Measurements from ENCODE around the gene THADA.
"Not testable (repeated sequence)": the region's sequence is repeated elsewhere in the genome, so short reads cannot be mapped to it uniquely, and the experiment has no call there.

THADA gene

DNA sequence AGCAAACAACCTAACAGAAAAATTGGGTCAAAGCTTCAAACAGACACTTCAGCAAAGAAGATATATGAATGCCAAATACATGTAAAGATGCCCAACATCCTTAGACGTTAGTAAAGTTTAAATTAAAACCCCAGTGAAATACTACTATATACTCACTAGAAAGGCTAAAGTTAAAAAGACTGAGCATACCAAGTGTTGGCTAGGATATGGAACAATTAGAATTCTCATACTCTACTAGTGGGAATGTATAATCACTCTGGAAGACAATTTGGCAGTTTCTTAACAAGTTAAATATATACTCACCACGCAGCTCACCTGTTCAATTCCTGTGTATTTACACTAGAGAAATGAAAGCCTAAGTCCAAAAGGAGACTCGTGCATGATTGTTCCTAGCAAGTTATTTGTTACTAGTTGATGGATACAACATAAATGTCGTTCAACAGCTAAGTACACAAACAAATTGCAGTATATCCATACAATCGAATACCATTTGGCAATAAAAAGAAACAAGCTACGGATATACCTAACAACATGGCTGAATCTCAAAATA is 185.7 kb downstream of the THADA start:
- no peak for FAIRE-seq

DNA sequence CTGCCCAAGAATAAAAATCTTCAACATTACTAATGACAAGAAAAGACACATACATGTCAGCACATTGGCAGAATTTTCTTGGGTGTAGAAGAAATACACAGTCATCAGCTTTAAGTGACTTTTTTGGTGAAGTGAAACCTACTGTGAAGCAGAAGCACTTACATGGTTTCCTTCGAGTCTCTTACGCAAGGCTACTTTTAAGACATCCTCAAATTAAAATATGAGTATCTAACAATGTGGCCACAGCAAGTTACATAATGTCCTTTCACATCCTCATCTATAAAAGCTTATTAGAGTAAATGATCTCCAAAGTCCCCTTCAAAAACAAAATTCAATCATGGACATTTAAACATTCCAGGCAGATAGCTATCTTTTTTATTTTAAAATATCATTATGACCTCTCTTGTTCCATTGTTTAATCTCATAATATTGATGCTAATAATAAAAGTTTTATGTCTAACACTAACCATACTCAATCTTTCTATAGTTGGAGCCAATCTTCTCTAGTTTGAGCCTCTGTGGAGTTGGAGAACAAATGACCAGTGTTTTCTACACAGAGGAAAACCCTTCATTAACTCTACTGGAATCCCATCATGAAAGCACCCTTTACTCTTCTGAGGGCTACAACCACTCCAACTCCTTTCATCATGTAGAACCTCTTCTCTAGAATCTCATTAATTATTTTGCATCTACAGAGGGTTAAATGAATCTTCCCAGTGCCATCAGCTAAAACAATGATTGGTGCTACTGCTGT is 187.3 kb downstream of the THADA start:
- no peak for FAIRE-seq

DNA sequence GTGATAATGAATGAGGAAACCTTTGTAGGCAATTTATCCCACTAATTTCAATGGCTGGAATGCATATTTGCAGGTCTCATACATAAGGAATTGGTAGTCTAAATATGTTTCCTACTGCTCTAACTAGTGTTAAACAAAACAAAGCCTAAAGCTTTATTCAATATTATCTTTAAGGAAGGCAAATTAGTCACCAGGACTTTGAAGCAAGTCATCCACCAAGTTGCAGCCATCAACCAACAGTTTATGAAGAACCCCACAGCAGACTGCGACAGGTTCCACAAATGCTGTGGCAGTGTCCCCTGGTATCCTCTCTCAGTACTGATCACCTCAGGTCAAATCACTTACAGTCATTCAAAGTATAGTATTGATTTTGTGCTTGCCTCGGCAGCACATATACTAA is 187.9 kb downstream of the THADA start:
- no peak for FAIRE-seq

DNA sequence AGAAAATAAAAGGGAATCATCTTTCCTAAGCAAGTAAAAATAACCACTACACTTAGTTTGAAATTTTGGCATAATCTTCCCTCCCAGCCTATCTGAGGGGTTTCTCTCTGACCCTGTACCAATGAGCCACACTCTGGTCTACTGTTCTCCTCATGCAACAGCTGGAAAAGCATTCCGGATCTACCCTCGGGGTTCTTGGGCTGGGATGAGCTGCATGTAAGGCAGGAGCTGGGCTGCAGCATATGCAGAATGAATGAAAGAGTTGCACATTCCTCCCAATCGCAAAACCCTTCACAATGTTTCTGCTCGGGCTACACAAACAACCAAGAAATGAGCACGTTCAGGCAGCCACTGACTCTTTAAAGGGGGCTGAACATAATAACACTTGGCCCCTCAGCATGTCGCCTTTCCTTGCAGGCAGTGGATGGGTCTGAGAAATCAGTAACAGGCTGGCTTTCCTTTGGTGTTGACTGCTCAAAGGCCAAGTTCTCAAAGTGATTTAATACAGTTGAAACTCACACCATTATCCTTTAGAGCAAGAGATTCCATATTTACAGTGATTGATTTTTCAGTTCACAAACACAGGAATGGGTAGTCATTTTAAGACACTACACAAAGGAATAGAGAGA is 189.1 kb downstream of the THADA start:
- no peak for FAIRE-seq

DNA sequence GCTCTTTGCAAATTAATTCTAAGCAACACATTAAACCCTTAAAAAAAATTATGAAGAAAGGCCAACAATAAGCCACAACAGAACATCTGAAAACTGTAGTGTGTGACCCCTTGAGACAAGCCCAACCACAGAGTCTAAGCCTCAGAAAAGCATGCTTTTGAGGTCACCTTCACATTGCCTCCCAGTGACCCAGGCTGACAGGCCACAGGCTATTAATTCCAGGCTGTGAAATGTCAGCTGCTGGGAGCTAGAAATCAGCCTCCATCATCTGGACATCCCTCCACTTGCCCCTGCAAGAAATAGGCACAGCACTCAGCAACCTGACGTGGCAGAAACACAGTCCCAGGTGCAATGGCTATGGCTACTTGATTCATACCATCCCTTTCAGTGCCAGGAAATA is 190.0 kb downstream of the THADA start:
- FAIRE-seq, result no peak

DNA sequence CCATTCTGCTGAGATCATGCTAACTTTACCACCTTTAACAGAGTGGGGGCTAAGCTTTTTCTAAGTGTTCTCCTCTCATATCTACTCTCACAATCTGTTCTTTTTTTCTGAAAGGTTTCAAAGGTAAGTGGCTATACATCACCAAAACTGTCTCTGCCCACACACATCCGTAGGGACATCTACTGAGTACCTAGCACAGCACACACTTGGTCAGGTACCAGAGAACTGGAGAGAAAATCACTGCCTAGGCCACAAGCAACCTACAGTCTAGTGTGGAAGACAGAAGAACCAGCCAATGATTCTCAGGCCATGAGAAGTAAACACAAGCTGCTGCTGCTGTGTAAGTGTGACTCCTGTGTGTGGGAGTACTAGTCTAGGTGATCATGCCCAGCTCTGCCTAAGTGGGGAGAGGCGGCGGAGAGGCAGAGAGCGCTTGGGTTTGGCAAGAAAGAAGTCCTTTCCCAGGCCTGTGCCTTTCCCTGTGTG is 193.3 kb downstream of the THADA start:
- no peak for FAIRE-seq

DNA sequence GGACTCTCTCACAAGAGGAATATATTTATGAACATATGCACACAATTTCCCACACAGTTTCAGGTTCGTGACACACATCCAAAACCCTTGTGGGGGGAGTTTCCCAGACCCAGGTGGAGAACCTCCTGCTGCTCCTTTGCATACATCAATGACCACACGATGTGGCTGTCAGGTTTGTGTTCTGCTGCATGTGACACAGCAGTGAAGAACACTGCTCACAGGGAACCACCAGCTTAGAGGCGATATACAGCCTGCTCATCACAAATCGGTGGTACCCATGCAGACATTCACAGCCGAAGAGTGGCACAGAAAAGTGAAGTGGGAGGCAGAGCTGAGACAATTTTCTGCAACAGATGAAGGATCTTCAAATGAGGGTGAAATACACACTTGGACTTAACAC is 193.8 kb downstream of the THADA start:
- no peak for FAIRE-seq

DNA sequence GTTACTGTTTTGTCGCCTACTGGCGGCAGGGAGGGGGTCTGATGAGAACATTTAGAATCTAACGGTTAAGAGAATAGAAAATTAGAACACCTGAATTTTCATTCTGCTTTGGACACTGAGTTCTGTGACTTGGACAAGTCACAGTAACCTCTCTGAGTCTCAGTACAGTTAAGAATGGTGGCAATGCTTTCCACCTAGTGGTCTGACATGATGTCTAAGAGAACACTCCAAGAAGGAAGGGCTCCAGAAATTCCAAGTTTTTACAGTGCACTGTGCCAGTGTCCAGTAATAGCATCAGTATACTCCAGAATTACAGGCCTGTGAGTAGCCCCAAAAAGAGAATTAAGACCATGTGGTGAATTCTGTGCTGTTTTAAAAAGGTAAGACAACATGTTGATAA is 195.3 kb downstream of the THADA start:
- no peak for FAIRE-seq

DNA sequence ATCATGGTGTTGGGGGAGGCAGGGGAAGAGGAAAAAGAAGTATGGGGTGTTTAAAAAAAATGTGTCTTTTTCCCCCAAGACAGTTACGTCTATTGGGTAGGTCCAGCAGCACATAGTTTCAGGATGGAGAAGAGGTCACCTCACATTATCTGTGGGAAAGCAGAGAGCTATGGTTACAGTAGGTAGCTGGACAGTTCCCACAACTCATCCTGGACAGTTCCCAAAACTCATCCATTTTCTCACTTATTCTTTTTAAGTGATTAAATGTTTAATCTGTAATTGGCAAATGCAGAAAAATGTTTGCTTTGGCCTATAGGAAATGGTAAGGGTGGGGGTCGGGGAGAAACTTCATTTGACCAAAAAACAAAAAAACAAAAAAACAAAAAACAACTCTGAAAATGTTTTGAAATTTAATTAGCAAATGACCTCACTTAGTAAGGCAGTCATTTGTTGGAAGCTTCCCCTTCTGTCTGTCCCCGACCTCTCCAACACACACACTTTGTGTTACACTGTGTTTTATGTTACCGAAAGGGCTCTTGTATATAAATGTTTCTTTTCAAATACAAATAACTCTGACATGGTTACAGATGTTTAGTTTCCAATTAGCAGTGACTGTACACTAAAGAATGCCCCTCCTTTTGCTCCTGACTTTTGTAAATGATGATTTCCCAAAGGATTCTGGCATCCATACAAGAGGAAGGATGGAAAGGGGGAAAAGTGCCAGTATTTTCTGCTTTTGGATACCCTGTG is 196.1 kb downstream of the THADA start:
- FAIRE-seq, result no peak

DNA sequence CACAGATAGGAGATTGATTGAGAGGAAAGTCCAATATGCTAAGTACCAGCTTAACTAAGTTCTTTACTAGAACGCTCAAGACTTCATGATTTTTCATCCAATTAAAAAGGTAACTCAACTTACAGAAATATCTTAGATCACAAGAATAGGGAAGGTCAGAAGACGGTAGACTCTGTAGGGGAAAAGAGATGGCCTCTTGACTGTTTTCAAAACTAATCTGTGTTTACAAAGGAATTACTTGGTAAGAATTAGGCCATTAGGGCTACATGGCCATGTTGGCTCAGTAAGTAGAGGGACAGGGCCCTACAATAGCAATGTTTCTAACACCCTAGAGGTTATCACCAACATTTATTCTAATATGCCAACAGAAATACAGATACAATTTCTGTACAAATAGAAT is 196.7 kb downstream of the THADA start:
- no peak for FAIRE-seq

DNA sequence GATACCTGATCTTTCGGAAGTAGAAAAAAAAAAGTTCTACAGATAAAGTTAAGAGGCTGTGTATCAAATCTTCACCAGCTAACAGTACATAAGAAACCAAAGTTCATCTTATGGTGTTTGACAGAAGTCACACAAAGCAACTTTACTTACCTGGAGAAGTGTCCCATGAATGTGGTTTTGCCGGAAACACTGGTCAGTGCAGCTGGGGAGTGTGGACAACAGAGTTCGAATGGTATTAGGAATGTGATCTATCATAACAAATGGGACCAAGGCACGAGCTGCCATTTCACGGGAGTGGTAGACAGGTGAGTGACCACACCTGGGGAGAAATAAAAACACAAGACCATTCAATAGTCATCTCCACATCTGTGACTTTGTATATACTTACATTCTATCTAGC is 198.0 kb downstream of the THADA start:
- no peak for FAIRE-seq

DNA sequence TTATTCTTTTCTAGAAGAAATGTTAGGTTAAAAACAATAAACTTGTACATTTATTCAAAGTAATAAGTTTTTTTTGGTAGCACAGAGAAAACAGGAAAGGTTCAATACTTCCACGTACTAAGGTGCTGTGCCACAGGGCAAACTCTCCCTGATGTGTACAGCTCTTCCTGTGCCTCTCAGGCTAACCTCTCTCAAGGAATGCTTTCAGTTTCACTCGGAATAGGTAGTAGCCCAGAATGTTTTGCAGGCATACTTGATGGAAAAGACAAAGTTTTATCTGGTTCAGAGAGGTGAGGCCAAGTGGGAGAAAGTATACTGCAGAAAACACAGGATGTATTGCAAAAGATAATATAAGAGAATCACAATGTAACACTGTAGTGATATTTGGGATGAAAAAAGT is 198.4 kb downstream of the THADA start:
- FAIRE-seq, result no peak

DNA sequence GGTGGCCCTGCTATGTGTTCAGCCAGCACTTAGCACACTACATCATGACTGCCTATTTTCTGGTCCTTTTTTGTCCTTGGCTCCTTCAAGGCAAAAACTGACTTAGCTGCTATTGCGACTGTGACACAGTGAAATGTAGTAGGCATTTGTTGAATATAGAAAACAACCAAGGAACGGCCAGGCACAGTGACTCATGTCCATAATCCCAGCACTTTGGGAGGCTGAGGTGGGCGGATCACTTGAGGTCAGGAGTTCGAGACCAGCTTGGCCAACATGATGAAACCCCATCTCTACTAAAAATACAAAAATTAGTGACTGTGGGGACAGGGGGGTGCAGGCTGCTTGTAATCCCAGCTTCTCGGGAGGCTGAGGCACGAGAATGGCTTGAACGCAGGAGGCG is 199.5 kb downstream of the THADA start:
- not testable (repeated sequence) for FAIRE-seq

DNA sequence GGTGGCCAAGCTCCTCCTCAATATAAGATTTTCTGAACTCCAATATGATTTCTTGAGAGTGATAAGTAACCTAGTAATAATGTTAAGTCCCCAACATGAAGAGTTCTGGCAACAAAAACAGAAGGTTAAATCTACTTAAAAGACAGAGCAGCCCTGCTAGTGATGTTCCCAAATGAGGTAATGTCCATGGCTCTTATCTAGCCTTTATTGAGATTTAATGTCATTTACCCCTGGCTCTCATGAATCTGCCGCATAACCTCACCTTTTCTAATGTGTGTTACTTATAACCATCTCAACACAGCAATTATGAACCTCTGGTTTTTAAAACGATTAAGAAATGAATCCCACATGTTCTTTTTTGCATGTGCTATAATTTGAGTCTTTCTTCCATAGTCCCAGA is 201.9 kb downstream of the THADA start:
- no peak for FAIRE-seq

DNA sequence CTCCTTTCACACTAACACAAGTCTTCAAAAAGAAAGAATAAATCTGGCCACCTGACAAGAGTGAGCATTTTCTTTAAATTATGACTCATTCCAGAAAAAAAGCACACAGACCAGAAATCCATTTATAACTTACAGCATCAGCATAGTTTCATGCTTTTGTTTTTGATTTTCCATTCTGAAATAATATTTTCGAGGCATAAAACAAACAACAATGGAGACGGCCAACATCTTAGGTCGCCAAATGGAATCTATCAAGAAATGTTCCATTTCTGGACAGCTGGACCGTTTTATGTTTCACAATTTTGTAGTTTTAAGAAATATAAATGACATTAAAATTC is 204.0 kb downstream of the THADA start:
- no peak for FAIRE-seq

DNA sequence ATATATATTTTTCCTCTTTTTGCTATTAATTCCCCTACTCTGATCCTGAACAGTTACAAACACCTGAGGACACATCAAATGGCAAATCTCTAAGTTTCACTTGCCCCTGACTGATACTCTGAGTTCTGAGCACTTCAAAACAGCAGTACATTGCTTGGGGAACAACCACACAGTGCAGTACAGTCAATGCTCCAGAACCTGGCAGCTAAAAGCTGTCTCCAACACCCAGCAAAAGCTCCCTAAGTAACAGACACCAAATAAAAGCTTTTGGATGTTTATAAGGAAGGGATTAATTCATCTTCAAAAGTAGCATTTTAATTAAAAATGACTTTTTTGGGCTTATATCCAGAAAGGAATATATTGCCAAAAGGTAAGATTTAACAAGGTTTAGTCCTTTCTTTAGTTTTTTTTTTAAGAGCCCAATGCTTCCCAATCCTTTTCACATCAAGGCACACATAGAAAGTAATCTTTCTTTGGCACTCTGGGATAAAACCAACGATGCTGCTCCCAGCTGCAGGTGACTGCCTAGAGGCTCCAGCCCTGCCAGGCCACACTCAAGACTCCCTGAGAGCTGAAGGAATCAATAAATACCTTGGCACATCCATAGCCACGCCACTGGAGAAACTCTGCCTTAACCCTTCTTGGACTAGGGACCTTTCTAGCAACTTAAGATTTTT is 204.5 kb downstream of the THADA start:
- FAIRE-seq, result no peak

DNA sequence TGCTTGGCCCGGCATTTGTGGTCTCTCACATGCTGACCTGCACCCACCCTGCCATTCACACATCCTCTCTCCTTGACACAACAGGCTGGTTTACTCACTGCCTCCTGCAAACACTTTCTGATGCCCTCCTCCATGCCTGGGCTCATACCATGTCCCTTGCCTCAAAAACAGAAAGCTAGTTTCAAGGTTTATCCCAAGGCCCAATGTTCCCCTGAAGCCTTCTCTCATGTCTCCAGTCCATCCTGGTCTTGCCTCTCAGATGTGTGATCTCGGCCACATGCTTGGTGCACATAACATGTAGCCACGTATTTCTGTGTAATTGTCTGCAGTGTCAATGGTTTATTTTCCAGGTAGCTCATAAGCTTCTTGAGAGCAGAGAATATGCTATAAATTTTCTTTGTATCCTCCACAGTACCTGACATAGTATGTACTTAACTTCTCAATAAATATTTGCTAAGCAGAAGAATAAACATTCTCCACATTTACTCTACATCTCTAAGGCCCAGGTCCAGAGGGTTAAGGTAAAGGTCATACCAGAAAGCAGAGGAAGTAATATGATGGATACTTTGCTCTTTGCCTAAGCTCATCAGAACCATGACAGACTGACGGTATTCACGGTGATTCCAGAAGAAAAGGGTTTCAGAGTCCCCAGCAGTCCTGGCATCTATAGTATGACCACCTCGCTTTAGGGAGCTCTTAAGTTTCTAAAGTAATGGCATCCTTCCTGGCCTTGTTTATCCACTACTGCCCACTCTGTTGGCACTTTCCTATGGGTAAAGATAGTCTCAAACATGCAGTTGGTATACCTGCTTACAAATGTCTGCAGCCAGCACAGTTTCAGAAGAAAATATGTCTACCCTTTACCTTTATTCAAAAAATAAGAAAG is 206.0 kb downstream of the THADA start:
- FAIRE-seq, result no peak

DNA sequence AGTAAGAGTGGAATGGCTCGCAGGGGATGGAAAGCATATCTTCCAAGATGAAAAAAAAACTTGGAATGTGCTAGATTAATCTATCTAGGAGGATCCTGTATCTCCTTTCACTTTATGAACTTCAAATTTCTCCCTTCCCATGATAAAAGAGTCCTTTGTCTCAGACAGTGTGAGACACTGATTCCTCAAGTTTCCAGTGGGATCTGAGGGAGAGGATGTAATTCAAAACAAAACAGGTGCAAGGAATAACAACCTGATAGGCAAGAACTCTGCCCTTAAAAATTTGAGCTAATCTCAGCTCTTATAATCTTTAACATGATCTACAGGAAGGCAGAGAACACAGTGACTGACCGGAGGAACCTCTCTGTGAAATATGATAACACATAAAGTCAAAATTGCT is 207.5 kb downstream of the THADA start:
- FAIRE-seq, result no peak

DNA sequence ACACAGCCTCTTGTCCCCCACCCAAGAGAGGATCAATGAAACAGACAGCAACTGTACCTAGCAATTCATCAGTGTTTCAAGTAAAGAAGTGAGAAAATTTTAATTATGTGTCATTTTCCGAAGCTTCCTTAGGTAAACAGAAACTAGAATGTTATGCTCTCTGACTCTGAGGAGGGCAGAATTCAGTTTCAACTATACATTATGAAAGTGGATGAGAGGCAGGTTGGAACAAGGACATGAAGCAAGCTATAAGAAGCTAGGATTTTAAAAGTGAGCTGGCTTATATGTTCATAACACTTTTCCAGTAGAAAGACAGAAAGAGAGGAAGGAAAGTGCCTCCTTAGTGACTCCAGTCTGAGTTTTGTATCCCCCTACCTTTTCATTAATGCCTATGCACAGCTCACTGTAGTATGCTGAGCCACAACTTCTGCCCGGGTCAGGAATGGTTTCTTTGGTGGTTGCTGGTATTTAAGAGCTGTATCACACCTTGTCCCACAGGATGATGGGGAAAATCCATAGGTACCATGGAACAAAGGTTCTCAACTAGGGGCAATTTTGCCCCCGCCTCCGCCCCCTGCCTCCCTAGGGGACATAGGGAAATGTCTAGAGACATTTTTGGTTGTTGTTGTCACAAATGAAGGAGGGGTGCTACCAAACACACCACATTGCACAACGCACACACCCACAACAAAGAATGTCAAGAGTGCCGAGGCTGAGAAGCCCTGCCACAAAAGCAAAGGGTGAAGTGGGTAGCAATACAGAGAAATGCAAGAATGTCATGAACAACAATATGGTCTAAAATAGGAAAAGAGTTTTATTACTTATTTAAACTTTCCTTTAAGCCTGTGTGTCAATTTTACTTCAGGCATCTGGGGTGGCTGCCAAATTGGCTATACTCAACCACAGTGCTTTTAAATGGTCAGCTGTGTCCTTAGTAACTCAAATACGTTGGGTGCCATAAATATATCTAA is 208.5 kb downstream of the THADA start:
- no peak for FAIRE-seq

DNA sequence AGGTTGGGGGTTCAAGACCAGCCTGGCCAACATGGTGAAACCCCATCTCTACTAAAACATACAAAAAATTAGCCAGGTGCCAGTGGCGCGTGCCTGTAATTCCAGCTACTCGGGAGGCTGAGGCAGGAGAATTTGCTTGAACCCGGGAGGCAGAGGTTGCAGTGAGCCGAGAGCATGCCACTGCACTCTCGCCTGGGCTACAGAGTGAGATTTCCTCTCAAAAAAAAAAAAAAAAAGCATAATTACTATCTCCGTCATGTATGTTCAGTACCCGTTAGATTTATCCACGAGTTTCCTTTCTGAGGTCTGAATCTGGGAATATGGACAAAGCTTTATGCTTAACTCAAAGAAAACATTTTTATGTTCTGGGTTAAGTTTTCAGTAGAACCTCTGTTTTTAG is 209.2 kb downstream of the THADA start:
- not testable (repeated sequence) for FAIRE-seq

DNA sequence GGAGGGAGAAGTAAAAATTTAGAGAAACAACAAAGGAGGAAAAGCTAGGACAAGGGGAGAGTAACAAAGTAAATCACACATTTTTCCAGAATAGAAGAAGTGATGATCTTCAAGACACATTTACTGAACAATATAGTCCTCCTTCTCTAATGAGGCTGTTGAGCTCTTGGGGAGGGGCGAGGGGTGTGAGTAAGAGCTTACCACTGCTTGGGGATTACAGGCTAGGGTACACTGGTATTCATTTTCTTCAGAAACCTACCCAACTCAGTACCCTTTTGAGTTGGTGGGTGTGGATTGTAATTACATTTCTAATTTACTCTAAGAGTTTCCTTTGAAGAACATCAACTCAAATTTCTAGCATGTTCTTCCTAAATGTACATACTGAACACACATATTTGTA is 211.7 kb downstream of the THADA start:
- FAIRE-seq, result no peak
